Ureter (tissue), 1 donor: ENCODE results near the gene CAND2. TPM values are rescaled to one million over a fixed set of nuclear protein-coding genes. Genes with fewer than 3 reads are reported as not detected.

Source experiments
- total RNA-seq: library from RNA; stranded (reverse); gene quantifications from one replicate; pipeline ENCODE4 v1.2.4, GENCODE V29; 2023
- donor health status: DM: yes; HTN: yes; CAD: no.

Gene CAND2
- total RNA-seq, 1 donor from 2014 or later, result 13.7 TPM

Other genes starting within 250 kb of the CAND2 start
- 24.5 TPM for gene MKRN2, start 239.6 kb upstream of the CAND2 start, total RNA-seq
- gene RAF1, start 132.6 kb upstream of the CAND2 start, total RNA-seq, result 95.5 TPM
- gene TMEM40, start 37.4 kb upstream of the CAND2 start, total RNA-seq, result 63.3 TPM
- gene RPL32, start 44.9 kb downstream of the CAND2 start, total RNA-seq, result 2,253 TPM